ENCODE results near the gene SAMD4B. TPM values are rescaled to one million over a fixed set of nuclear protein-coding genes. Genes with fewer than 3 reads are reported as not detected.
A peak's percentile ranks its signal among the peaks of the same experiment; 100 is the strongest.

SAMD4B gene
- total and polyA plus RNA-seq, 2 experiments from 2014 or later, result 104 to 172 TPM

DNA sequence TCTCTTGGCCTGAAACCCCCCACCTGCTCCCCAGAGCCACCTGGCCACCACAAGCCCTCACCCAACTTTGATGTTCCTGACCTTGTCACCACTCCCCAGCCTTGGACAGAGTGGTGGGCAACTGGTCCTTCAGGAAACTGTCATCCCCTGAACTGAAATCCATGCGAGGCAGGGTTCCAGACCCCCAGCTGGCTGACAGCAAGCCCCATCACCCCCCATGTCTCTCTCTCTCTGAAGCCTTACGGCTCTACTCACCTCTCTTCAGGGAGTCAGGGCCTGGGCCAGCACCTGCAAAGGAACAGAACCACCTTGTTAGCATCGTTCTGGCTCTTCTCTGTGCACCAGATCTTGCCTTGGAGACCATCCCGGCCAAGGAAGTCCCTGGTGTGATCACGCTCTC lies 24.1 kb upstream of the SAMD4B start:
- Histone ChIP-seq H3F3A (replicated peaks; ENCODE audit: low read depth) (0 out of 2 replicates have a peak, but pooled peaks cover 2% of the 10 kb centered on the region), H3K27me3 (ENCODE audit: insufficient read depth) (peaks cover 11% of the 10 kb centered on the region; the same call in 1 of the 2 replicates), H3K9me2 (ENCODE audit: insufficient read depth) (no peaks in the 10 kb centered on the region), H3K4me3 (no peak overlapping the region), H3K4me1 (ENCODE audit: insufficient read depth) (peaks cover 7% of the 10 kb centered on the region), H3K4me2 (no peak overlapping the region), H2AFZ (no peak overlapping the region), H3K79me2 (replicated peaks; ENCODE audit: insufficient read depth) (peaks cover 5% of the 10 kb centered on the region; the same call in 1 of the 2 replicates), H3K36me3 (ENCODE audit: insufficient read depth) (no peaks in the 10 kb centered on the region), H3K27ac (ENCODE audit: low read depth) (no peak overlapping the region), H4K20me1 (replicated peaks; ENCODE audit: insufficient read depth) (no peaks in the 10 kb centered on the region; the same call in 1 of the 2 replicates)
- H3K4me1 Mint-ChIP-seq, result peaks cover 11% of the 10 kb centered on the region
- H3K27me3 Mint-ChIP-seq (ENCODE audit: insufficient read depth, low read depth, poor library complexity), result peaks cover 23% of the 10 kb centered on the region
- TF ChIP-seq CREB1 (CRISPR knock-in tag; IDR thresholded peaks at IDR 0.05; ENCODE audit: low read depth) (no peak), NANOG (IDR thresholded peaks at IDR 0.05; ENCODE audit: borderline replicate concordance) (no peak), ZNF114 (CRISPR knock-in tag; IDR thresholded peaks at IDR 0.05) (no peak), JUNB (IDR thresholded peaks at IDR 0.05; ENCODE audit: unreplicated experiment) (no peak)
- TF ChIP-seq, protein P1, sequence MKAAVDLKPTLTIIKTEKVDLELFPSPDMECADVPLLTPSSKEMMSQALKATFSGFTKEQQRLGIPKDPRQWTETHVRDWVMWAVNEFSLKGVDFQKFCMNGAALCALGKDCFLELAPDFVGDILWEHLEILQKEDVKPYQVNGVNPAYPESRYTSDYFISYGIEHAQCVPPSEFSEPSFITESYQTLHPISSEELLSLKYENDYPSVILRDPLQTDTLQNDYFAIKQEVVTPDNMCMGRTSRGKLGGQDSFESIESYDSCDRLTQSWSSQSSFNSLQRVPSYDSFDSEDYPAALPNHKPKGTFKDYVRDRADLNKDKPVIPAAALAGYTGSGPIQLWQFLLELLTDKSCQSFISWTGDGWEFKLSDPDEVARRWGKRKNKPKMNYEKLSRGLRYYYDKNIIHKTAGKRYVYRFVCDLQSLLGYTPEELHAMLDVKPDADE (IDR thresholded peaks at IDR 0.05), result no peak
- no peak overlapping the region for H3K27ac Mint-ChIP-seq
- ATAC-seq (no peak), DNase-seq (ENCODE audit: low spot score) (no peak)
- H3K36me3 Mint-ChIP-seq (ENCODE audit: low read depth), result peaks cover 3% of the 10 kb centered on the region; the same call in 1 of the 3 replicates
- no peak overlapping the region for H3K4me3 Mint-ChIP-seq
- H3K9me3 Mint-ChIP-seq, result peaks cover 4% of the 10 kb centered on the region; the same call in 1 of the 3 replicates

- Histone ChIP-seq H3K27ac (ENCODE audit: low read depth) (no peak overlapping the region), H3K36me3 (ENCODE audit: insufficient read depth) (no peaks in the 10 kb centered on the region), H3K4me2 (no peak overlapping the region), H2AFZ (no peak overlapping the region), H3K9me2 (ENCODE audit: insufficient read depth) (no peaks in the 10 kb centered on the region), H4K20me1 (replicated peaks; ENCODE audit: insufficient read depth) (no peaks in the 10 kb centered on the region; the same call in 1 of the 2 replicates), H3F3A (replicated peaks; ENCODE audit: low read depth) (0 out of 2 replicates have a peak, but pooled peaks cover 2% of the 10 kb centered on the region), H3K27me3 (ENCODE audit: insufficient read depth) (peaks cover 11% of the 10 kb centered on the region; the same call in 1 of the 2 replicates), H3K4me3 (no peak overlapping the region), H3K79me2 (replicated peaks; ENCODE audit: insufficient read depth) (peaks cover 5% of the 10 kb centered on the region; the same call in 1 of the 2 replicates), H3K4me1 (ENCODE audit: insufficient read depth) (peaks cover 7% of the 10 kb centered on the region)
- no peak overlapping the region for H3K27ac Mint-ChIP-seq
- DNase-seq (ENCODE audit: low spot score) (no peak), ATAC-seq (no peak)
- TF ChIP-seq POLR2AphosphoS5 (IDR thresholded peaks at IDR 0.05; ENCODE audit: low read depth) (no peak), STAT1 (IDR thresholded peaks at IDR 0.05; ENCODE audit: unreplicated experiment) (no peak), CREB1 (CRISPR knock-in tag; IDR thresholded peaks at IDR 0.05; ENCODE audit: low read depth) (no peak), CTCF (conservative IDR thresholded peaks at IDR 0.05; ENCODE audit: low read depth in 2 of 2) (no peak)
- TF ChIP-seq, protein P2, sequence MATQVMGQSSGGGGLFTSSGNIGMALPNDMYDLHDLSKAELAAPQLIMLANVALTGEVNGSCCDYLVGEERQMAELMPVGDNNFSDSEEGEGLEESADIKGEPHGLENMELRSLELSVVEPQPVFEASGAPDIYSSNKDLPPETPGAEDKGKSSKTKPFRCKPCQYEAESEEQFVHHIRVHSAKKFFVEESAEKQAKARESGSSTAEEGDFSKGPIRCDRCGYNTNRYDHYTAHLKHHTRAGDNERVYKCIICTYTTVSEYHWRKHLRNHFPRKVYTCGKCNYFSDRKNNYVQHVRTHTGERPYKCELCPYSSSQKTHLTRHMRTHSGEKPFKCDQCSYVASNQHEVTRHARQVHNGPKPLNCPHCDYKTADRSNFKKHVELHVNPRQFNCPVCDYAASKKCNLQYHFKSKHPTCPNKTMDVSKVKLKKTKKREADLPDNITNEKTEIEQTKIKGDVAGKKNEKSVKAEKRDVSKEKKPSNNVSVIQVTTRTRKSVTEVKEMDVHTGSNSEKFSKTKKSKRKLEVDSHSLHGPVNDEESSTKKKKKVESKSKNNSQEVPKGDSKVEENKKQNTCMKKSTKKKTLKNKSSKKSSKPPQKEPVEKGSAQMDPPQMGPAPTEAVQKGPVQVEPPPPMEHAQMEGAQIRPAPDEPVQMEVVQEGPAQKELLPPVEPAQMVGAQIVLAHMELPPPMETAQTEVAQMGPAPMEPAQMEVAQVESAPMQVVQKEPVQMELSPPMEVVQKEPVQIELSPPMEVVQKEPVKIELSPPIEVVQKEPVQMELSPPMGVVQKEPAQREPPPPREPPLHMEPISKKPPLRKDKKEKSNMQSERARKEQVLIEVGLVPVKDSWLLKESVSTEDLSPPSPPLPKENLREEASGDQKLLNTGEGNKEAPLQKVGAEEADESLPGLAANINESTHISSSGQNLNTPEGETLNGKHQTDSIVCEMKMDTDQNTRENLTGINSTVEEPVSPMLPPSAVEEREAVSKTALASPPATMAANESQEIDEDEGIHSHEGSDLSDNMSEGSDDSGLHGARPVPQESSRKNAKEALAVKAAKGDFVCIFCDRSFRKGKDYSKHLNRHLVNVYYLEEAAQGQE (IDR thresholded peaks at IDR 0.05; ENCODE audit: unreplicated experiment), result no peak
- H3K27me3 Mint-ChIP-seq (ENCODE audit: insufficient read depth, low read depth, poor library complexity), result peaks cover 24% of the 10 kb centered on the region
- H3K9me3 Mint-ChIP-seq, result peaks cover 4% of the 10 kb centered on the region; the same call in 1 of the 3 replicates
- H3K4me3 Mint-ChIP-seq, result peak overlapping the region; percentile 89
- H3K4me1 Mint-ChIP-seq, result peaks cover 11% of the 10 kb centered on the region
- H3K36me3 Mint-ChIP-seq (ENCODE audit: low read depth), result no peaks in the 10 kb centered on the region; the same call in 2 of the 3 replicates
These were observed 23.5 kb upstream of the SAMD4B start for GRCh38 chr19:39318690-39319089.

Data from GM23338 (cell line).